Type B pancreatic cell (in vitro differentiated cells): ENCODE data around the gene C4orf50. TPM values are rescaled to one million over a fixed set of nuclear protein-coding genes. Genes with fewer than 3 reads are reported as not detected.

Experiments used
- DNase-seq: peaks from one replicate; pipeline ENCODE4 v3.0.0; 2021; ENCODE audit warnings: mixed read lengths; ENCODE audit not compliant: unreplicated experiment; ENCODE audit errors: extremely low spot score
- H3K27ac Mint-ChIP-seq: 2 replicates; pipeline ENCODE4 v1.8.0; 2021; ENCODE audit warnings: mild to moderate bottlenecking, mixed read lengths
- H3K27me3 Mint-ChIP-seq: 2 replicates; pipeline ENCODE4 v1.8.0; 2021; ENCODE audit warnings: mixed read lengths
- H3K36me3 Mint-ChIP-seq: 2 replicates; pipeline ENCODE4 v1.8.0; 2021; ENCODE audit warnings: mixed read lengths
- H3K4me1 Mint-ChIP-seq: one replicate; pipeline ENCODE4 v1.8.0; 2021; ENCODE audit warnings: mixed read lengths; ENCODE audit not compliant: unreplicated experiment
- H3K4me3 Mint-ChIP-seq: 2 replicates; pipeline ENCODE4 v1.8.0; 2021; ENCODE audit warnings: mild to moderate bottlenecking, mixed read lengths
- H3K9me3 Mint-ChIP-seq: 2 replicates; pipeline ENCODE4 v1.8.0; 2021; ENCODE audit warnings: mixed read lengths
- CTCF ChIP-seq: fragments of 200-600 bp; sonication (generic); conservative IDR thresholded peaks from 2 replicates; pipeline ENCODE4 v1.5.0; 2021; ENCODE audit warnings: antibody characterized with exemption, mild to moderate bottlenecking
- total RNA-seq: library from RNA; stranded (reverse); gene quantifications from 2 replicates; pipeline ENCODE4 v1.2.1, GENCODE V29; 2021; ENCODE audit warnings: low replicate concordance

The C4orf50 gene
- total RNA-seq, 1 donor from 2014 or later = 0.19 TPM

GRCh38 chr4:5960252-5960880 is 57.9 kb downstream of the C4orf50 start:
- Mint-ChIP-seq H3K9me3 (no peaks in the 10 kb centered on the region), H3K27ac (no peak overlapping the region), H3K27me3 (peaks cover 42% of the 10 kb centered on the region), H3K4me3 (no peak overlapping the region), H3K36me3 (no peaks in the 10 kb centered on the region), H3K4me1 (no peaks in the 10 kb centered on the region)
- DNase-seq = no peak
- no peak for TF ChIP-seq CTCF

- no peaks in the 10 kb centered on the region for H3K9me3 Mint-ChIP-seq
- H3K4me3 Mint-ChIP-seq = no peak overlapping the region
- peaks cover 40% of the 10 kb centered on the region for H3K27me3 Mint-ChIP-seq
- TF ChIP-seq CTCF = no peak
- H3K36me3 Mint-ChIP-seq = no peaks in the 10 kb centered on the region
- no peaks in the 10 kb centered on the region for H3K4me1 Mint-ChIP-seq
- no peak for DNase-seq
- H3K27ac Mint-ChIP-seq = no peak overlapping the region
Measured at GRCh38 chr4:5959211-5959982, 58.8 kb downstream of the C4orf50 start.

- H3K4me3 Mint-ChIP-seq = no peak overlapping the region
- no peak for TF ChIP-seq CTCF
- H3K9me3 Mint-ChIP-seq = no peaks in the 10 kb centered on the region
- no peak for DNase-seq
- no peak overlapping the region for H3K27ac Mint-ChIP-seq
- H3K4me1 Mint-ChIP-seq = no peaks in the 10 kb centered on the region
- H3K36me3 Mint-ChIP-seq = no peaks in the 10 kb centered on the region
- H3K27me3 Mint-ChIP-seq = peaks cover 33% of the 10 kb centered on the region
Measured at GRCh38 chr4:5958199-5958735, 60.0 kb downstream of the C4orf50 start.

GRCh38 chr4:5957076-5957475 is 61.2 kb downstream of the C4orf50 start:
- no peaks in the 10 kb centered on the region for H3K36me3 Mint-ChIP-seq
- peaks cover 34% of the 10 kb centered on the region for H3K27me3 Mint-ChIP-seq
- H3K27ac Mint-ChIP-seq = no peak overlapping the region
- H3K4me1 Mint-ChIP-seq = no peaks in the 10 kb centered on the region
- H3K4me3 Mint-ChIP-seq = no peak overlapping the region
- TF ChIP-seq CTCF = no peak
- DNase-seq = no peak
- H3K9me3 Mint-ChIP-seq = no peaks in the 10 kb centered on the region

- no peak overlapping the region for H3K27ac Mint-ChIP-seq
- H3K27me3 Mint-ChIP-seq = peaks cover 36% of the 10 kb centered on the region
- TF ChIP-seq CTCF = no peak
- H3K36me3 Mint-ChIP-seq = no peaks in the 10 kb centered on the region
- H3K9me3 Mint-ChIP-seq = no peaks in the 10 kb centered on the region
- no peak overlapping the region for H3K4me3 Mint-ChIP-seq
- no peak for DNase-seq
- no peaks in the 10 kb centered on the region for H3K4me1 Mint-ChIP-seq
Measured at GRCh38 chr4:5956285-5957021, 61.8 kb downstream of the C4orf50 start.
